Activated CD8-positive, alpha-beta memory T cell treated with anti-CD3 and anti-CD28 coated beads for 1 hour (primary cell): ENCODE results near the gene GCK.

Experiments
- DNase-seq, 2 donors: peaks; one replicate each; pipeline ENCODE4 v3.0.0-alpha.2; 2020; ENCODE audit warnings: low read depth in 1 of 2; ENCODE audit errors: extremely low read depth in 1 of 2

GCK gene

GRCh38 chr7:44124822-44125202 lies 64.4 kb downstream of the GCK start:
- no peak for DNase-seq

DNA sequence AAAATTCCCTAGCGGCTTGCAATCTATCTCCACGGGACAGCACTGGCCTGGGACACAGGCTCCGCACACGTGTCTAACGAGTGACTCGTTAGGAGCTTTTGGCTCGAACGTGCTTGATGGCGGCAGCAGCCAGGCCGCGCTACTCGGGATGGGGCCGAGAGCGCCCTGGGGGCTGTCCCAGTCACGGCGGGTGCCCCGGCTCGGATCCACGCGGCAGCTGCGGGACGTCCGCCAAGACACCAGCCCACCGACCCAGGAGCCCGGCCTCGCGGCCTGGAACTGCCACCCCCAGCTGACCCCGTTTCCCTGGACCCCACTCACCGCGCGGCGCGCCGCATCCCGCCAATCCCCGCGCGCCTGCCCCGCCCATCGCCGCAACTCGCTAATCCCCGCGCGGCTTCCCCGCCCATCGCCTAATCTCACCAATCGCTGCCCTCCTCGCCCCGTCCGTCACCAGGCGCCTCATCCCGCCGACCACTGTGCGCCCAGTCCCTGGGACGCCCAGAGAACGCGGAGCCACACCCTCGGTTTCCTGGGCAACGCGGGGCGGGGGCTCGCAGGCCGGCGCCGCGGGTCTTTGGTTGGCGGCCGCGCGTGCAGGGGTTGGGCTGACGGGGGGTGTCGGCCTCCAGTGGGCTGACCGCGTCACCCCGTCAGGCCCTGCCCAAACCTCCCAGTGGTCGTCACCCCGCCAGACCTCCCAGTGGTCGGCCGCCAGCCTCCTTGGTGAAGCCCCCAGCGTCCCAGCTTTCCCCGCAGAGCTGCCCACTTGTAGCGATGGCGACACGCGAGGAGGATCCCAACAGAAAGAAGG lies 65.8 kb downstream of the GCK start, which contains the start of gene POLD2:
Gene POLD2 (minus strand): TSS at position 359 of the 814 bp plus-strand sequence. CDS start 1,495 bp downstream, outside the sequence.
- peak; percentile 93 to 94 for DNase-seq

DNA sequence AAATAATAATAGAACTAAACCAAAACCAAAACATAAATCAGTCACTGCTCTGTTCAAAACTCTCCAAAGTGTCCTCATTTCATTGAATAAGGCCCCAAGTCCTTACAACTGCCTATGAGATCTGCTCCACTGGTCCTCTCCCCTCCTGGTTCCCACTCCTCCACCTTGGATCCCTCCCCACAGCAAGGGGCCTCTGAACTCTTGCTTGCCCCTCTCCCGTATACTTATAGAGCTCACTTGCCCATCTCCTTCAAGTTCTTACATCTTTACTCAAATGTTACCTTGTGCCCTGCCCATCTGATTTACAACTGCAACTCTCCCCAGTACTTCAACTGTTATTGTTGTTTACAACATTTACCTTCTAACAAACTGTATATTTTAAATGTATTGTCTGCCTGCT lies 66.7 kb downstream of the GCK start:
- no peak for DNase-seq

GRCh38 chr7:44121761-44122420 lies 67.3 kb downstream of the GCK start:
- no peak for DNase-seq

DNA sequence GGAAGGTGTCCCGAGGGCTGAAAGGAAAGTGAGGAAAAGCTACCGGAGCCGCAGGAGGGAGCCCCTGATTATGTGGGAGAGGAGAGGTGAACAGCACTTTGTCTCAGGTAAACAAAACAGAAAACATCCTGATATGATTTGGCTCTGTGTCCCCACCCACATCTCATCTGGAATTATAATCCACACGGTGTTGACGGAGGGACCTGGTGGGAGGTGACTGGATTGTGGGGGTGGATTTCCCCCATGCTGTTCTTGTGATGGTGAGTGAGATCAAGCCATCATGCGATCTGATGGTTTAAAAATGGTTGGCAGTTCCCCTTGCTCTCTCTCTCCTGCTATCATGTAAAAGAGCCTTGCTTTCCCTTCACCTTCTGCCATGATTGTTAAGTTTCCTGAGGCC lies 68.8 kb downstream of the GCK start:
- no peak for DNase-seq

- DNase-seq, result no peak
These were observed 69.3 kb downstream of the GCK start for GRCh38 chr7:44119829-44120380.

GRCh38 chr7:44117801-44118429 lies 71.3 kb downstream of the GCK start:
- no peak for DNase-seq

- DNase-seq, result no peak
These were observed 72.2 kb downstream of the GCK start for GRCh38 chr7:44116789-44117666.

DNA sequence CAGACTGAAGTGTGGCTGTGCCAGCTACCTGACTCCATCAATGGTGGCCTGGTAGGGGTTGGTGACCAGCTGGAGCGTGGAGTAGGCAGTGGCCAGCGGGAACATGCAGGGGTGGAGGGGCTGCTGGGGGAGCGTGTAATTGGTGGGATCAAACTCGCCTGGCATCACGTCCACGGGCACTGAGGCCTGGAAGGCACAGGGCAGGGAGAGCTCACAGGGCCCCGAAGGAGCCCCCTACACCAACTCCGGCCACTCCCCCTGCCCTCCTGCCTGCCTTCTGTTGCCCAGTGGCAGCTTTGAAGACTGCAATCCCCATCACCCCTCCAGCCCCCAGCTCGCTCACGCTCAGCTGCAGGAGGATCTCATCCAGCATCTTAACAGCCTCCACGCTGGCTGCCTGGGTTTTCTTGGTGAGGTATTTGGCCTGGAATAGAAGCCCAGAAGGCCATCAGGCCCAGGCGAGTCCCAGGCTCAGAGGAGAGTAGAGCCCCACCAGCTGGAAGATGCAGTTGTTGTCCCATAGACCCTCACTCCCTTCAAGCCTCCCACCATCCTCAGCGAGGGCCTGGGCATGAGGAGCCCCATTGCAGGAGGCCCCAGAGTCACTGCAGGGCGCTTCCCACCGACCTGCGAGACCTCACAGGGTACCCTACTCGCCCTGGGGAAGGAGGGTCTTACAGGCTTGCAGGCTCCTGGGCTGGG lies 73.0 kb downstream of the GCK start:
- no peak for DNase-seq

DNA sequence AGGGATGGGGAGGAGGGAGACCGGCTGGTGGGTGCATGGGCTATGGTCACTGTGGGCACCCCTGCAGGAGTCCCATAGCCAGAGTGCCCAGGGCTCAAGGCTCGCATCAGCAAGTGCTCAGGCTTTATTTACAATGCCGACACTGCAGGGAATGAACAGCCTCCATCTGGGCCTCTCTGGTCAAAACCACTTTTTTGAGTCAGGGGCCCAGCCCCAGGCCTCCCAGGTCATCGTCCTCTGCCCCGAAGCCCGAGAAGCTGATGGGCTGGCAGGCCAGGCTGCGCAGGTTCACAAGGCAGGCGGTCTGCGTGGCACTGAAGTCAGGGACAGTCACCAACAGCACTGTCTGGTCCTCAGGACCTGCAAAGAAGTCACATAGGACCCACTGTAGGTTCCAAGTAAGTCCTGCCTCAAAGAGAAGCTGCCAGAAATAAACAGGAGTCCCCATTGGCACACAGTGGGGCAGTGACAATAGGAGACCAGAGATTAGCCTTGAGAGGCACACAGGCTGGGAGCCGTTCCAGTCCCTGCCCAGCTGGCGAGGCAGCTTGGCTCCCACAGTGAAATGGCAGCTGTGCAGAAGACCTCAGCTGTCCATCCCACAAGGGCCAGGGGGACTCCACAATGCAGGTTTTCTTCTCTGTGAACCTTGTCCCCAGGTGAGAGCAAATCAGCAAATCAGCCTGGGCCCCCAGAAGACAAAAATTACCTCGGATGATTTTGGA lies 74.5 kb downstream of the GCK start:
- DNase-seq, result no peak

- no peak for DNase-seq
These were observed 75.4 kb downstream of the GCK start for GRCh38 chr7:44113764-44114354.

- DNase-seq, result no peak
These were observed 76.1 kb downstream of the GCK start for GRCh38 chr7:44112997-44113763.

GRCh38 chr7:44112231-44112996 lies 76.8 kb downstream of the GCK start:
- no peak for DNase-seq

GRCh38 chr7:44111761-44112160 lies 77.5 kb downstream of the GCK start:
- DNase-seq, result no peak

- no peak for DNase-seq
These were observed 78.3 kb downstream of the GCK start for GRCh38 chr7:44110719-44111635.

- DNase-seq, result no peak
These were observed 79.2 kb downstream of the GCK start for GRCh38 chr7:44109991-44110390.
